CD4-positive, alpha-beta memory T cell (primary cell): Measurements from ENCODE around the gene CNTN2. TPM values are rescaled to one million over a fixed set of nuclear protein-coding genes. Genes with fewer than 3 reads are reported as not detected.

Experiments
- CTCF ChIA-PET: fragments of 350-600 bp; sonication (Branson Sonifier 250); formaldehyde crosslinking; loops from one replicate; lab custom pipeline; 2021; ENCODE audit warnings: inconsistent platforms; ENCODE audit not compliant: partially characterized antibody; lab: Charles Lee
- POLR2A ChIA-PET: fragments of 350-600 bp; sonication (Branson Sonifier 250); formaldehyde crosslinking; loops from one replicate; lab custom pipeline; 2021; ENCODE audit not compliant: partially characterized antibody; lab: Charles Lee
- DNase-seq, 5 donors: peaks; one replicate each; pipeline versions ENCODE4 v3.0.0 to v3.0.0-alpha.2; 2020 to 2022; ENCODE audit warnings: mixed read lengths in 1 of 5
- H3K27ac ChIP-seq: one replicate; pipeline ENCODE4 v1.7.0; 2013; ENCODE audit warnings: low read depth, low read length
- H3K27me3 ChIP-seq: 2 replicates; pipeline ENCODE4 v1.7.0; 2013; ENCODE audit warnings: mild to moderate bottlenecking, low read length, moderate library complexity; ENCODE audit not compliant: insufficient read depth
- H3K36me3 ChIP-seq: 2 replicates; pipeline ENCODE4 v1.7.0; 2013; ENCODE audit warnings: mild to moderate bottlenecking, low read length, moderate library complexity; ENCODE audit not compliant: insufficient read depth
- H3K4me1 ChIP-seq: 2 replicates; pipeline ENCODE4 v1.7.0; 2013; ENCODE audit warnings: mild to moderate bottlenecking, low read length, moderate library complexity; ENCODE audit not compliant: insufficient read depth
- H3K4me3 ChIP-seq, 2 donors: one replicate each; pipeline ENCODE4 v1.7.0; 2013; ENCODE audit warnings: low read length in 2 of 2, mild to moderate bottlenecking in 1 of 2
- H3K9me3 ChIP-seq, 2 donors: one replicate each; pipeline ENCODE4 v1.7.0; 2013; ENCODE audit warnings: low read length in 2 of 2, control low read depth in 1 of 2; ENCODE audit not compliant: control insufficient read depth in 1 of 2
- H3K27ac Mint-ChIP-seq, 7 donors: one replicate each; pipeline ENCODE4 v1.8.0; 2020 to 2021; ENCODE audit warnings: mixed read lengths in 7 of 7, mild to moderate bottlenecking in 6 of 7, inconsistent platforms in 3 of 7, moderate library complexity in 3 of 7
- H3K27me3 Mint-ChIP-seq, 2 donors: one replicate each; pipeline ENCODE4 v1.8.0; 2020 to 2021; ENCODE audit warnings: mixed read lengths in 2 of 2
- H3K36me3 Mint-ChIP-seq, 2 donors: one replicate each; pipeline ENCODE4 v1.8.0; 2020 to 2021; ENCODE audit warnings: mixed read lengths in 2 of 2, inconsistent platforms in 1 of 2, mild to moderate bottlenecking in 1 of 2
- H3K4me1 Mint-ChIP-seq, 4 donors: one replicate each; pipeline ENCODE4 v1.8.0; 2020 to 2021; ENCODE audit warnings: mixed read lengths in 4 of 4, mild to moderate bottlenecking in 1 of 4
- H3K4me3 Mint-ChIP-seq, 8 donors: one replicate each; pipeline ENCODE4 v1.8.0; 2020 to 2021; ENCODE audit warnings: mixed read lengths in 8 of 8, mild to moderate bottlenecking in 7 of 8, moderate library complexity in 6 of 8, inconsistent platforms in 3 of 8
- H3K9me3 Mint-ChIP-seq, 8 donors: one replicate each; pipeline ENCODE4 v1.8.0; 2020 to 2021; ENCODE audit warnings: mixed read lengths in 8 of 8, mild to moderate bottlenecking in 5 of 8, inconsistent platforms in 3 of 8, moderate library complexity in 1 of 8
- intact Hi-C: fragments of 100-400 bp; cut with micrococcal nuclease; formaldehyde crosslinking; loops from one replicate; pipeline ENCODE4 v1.15.1; 2023
- polyA plus RNA-seq, 2 donors: library from polyadenylated mRNA; unstranded; fragments of 300-500 nt; fragmentation: Illumina TruSeq; gene quantifications; one replicate each; pipeline ENCODE4 v1.2.3, GENCODE V29; 2021
- total RNA-seq, 2 experiments: library from RNA; stranded (reverse); gene quantifications; one replicate each; pipeline ENCODE4 v1.2.3, GENCODE V29; 2021

CNTN2 gene
- total and polyA plus RNA-seq, 4 experiments from 2014 or later = not detected

- H3K4me1 Mint-ChIP-seq = no peaks in the 10 kb centered on the region
- DNase-seq = no peak
- H3K36me3 Mint-ChIP-seq = peaks cover 0 to 4% of the 10 kb centered on the region in 2 donors
- peaks cover 0 to 10% (median 5%) of the 10 kb centered on the region in 8 donors for H3K9me3 Mint-ChIP-seq
- no peaks in the 10 kb centered on the region for H3K4me1 ChIP-seq
- no peak overlapping the region for H3K4me3 ChIP-seq
- H3K27me3 Mint-ChIP-seq = peaks cover 16 to 21% of the 10 kb centered on the region in 2 donors
- H3K4me3 Mint-ChIP-seq = no peak overlapping the region
- POLR2A ChIA-PET = no interaction called here
- H3K36me3 ChIP-seq = no peaks in the 10 kb centered on the region
- H3K27me3 ChIP-seq = no peaks in the 10 kb centered on the region
- H3K27ac ChIP-seq = no peak overlapping the region
- intact Hi-C loops = no loop called here
- CTCF ChIA-PET = interaction anchor here (1.5 kb wide), 1 partner anchor 7 kb away, joined by 3 read pairs; no protein-coding TSS in a partner anchor
- no peaks in the 10 kb centered on the region for H3K9me3 ChIP-seq
- no peak overlapping the region for H3K27ac Mint-ChIP-seq
Measured at GRCh38 chr1:205037539-205037938, 5.5 kb upstream of the CNTN2 start.

- intact Hi-C loops = no loop called here
- Mint-ChIP-seq H3K4me1 (no peaks in the 10 kb centered on the region), H3K4me3 (no peak overlapping the region), H3K27me3 (peaks cover 16 to 21% of the 10 kb centered on the region in 2 donors), H3K9me3 (peaks cover 0 to 10% (median 5%) of the 10 kb centered on the region in 8 donors), H3K36me3 (peaks cover 0 to 4% of the 10 kb centered on the region in 2 donors), H3K27ac (peak overlapping the region in 1 of 7 donors; percentile 50)
- no peak overlapping the region for H3K27ac ChIP-seq
- H3K27me3 ChIP-seq = no peaks in the 10 kb centered on the region
- H3K36me3 ChIP-seq = no peaks in the 10 kb centered on the region
- DNase-seq = no peak
- ChIA-PET POLR2A (no interaction called here), CTCF (interaction anchor here (1.5 kb wide), 1 partner anchor 8 kb away, joined by 3 read pairs; no protein-coding TSS in a partner anchor)
- no peak overlapping the region for H3K4me3 ChIP-seq
- H3K9me3 ChIP-seq = no peaks in the 10 kb centered on the region
- H3K4me1 ChIP-seq = no peaks in the 10 kb centered on the region
Measured at GRCh38 chr1:205038132-205038786, 4.8 kb upstream of the CNTN2 start.

- H3K27me3 ChIP-seq = no peaks in the 10 kb centered on the region
- Mint-ChIP-seq H3K27ac (no peak overlapping the region), H3K4me3 (no peak overlapping the region), H3K4me1 (no peaks in the 10 kb centered on the region), H3K36me3 (no peaks in the 10 kb centered on the region), H3K27me3 (peaks cover 20 to 38% of the 10 kb centered on the region in 2 donors), H3K9me3 (peaks cover 0 to 5% (median 0%) of the 10 kb centered on the region in 8 donors)
- no peaks in the 10 kb centered on the region for H3K4me1 ChIP-seq
- ChIA-PET CTCF (no interaction called here), POLR2A (no interaction called here)
- no peaks in the 10 kb centered on the region for H3K9me3 ChIP-seq
- no peaks in the 10 kb centered on the region for H3K36me3 ChIP-seq
- no peak overlapping the region for H3K4me3 ChIP-seq
- no peak overlapping the region for H3K27ac ChIP-seq
- intact Hi-C loops = no loop called here
- no peak for DNase-seq
Measured at GRCh38 chr1:205041001-205041715, 1.9 kb upstream of the CNTN2 start.

- CTCF ChIA-PET = interaction anchor here (1.1 kb wide), 1 partner anchor 20 kb away, joined by 3 read pairs; no protein-coding TSS in a partner anchor
Measured at GRCh38 chr1:205041998-205042910, 758 bp upstream of the CNTN2 start.

GRCh38 chr1:205043866-205044265 lies 854 bp downstream of the CNTN2 start:
- CTCF ChIA-PET = interaction anchor here (0.7 kb wide), 1 partner anchor 237 kb away, joined by 3 read pairs; no protein-coding TSS in a partner anchor
- intact Hi-C loops = no loop called here
- H3K27me3 Mint-ChIP-seq = peaks cover 19 to 51% of the 10 kb centered on the region in 2 donors

More at GRCh38 chr1:205041998-205042910, 758 bp upstream of the CNTN2 start:
- H3K4me1 Mint-ChIP-seq = no peaks in the 10 kb centered on the region
- no peaks in the 10 kb centered on the region for H3K4me1 ChIP-seq
- POLR2A ChIA-PET = no interaction called here
- H3K9me3 Mint-ChIP-seq = peaks cover 0 to under 1% (median 0%) of the 10 kb centered on the region in 8 donors
- H3K27me3 ChIP-seq = no peaks in the 10 kb centered on the region
- intact Hi-C loops = no loop called here
- DNase-seq = no peak
- no peak overlapping the region for H3K27ac Mint-ChIP-seq
- H3K36me3 Mint-ChIP-seq = no peaks in the 10 kb centered on the region
- H3K36me3 ChIP-seq = no peaks in the 10 kb centered on the region
- H3K27me3 Mint-ChIP-seq = peaks cover 19 to 44% of the 10 kb centered on the region in 2 donors
- no peak overlapping the region for H3K27ac ChIP-seq
- no peak overlapping the region for H3K4me3 ChIP-seq
- H3K9me3 ChIP-seq = no peaks in the 10 kb centered on the region
- H3K4me3 Mint-ChIP-seq = no peak overlapping the region

GRCh38 chr1:205044741-205045140 lies 1.7 kb downstream of the CNTN2 start:
- H3K36me3 ChIP-seq = no peaks in the 10 kb centered on the region
- no peak overlapping the region for H3K27ac ChIP-seq
- no peaks in the 10 kb centered on the region for H3K9me3 ChIP-seq
- Mint-ChIP-seq H3K36me3 (no peaks in the 10 kb centered on the region), H3K9me3 (no peaks in the 10 kb centered on the region), H3K27me3 (peaks cover 18 to 51% of the 10 kb centered on the region in 2 donors), H3K27ac (no peak overlapping the region), H3K4me1 (no peaks in the 10 kb centered on the region), H3K4me3 (no peak overlapping the region)
- CTCF ChIA-PET = no interaction called here
- POLR2A ChIA-PET = no interaction called here
- DNase-seq = no peak
- intact Hi-C loops = no loop called here
- no peaks in the 10 kb centered on the region for H3K4me1 ChIP-seq
- no peak overlapping the region for H3K4me3 ChIP-seq
- no peaks in the 10 kb centered on the region for H3K27me3 ChIP-seq

More at GRCh38 chr1:205043866-205044265, 854 bp downstream of the CNTN2 start:
- DNase-seq = no peak
- no peaks in the 10 kb centered on the region for H3K36me3 ChIP-seq
- Mint-ChIP-seq H3K4me1 (no peaks in the 10 kb centered on the region), H3K9me3 (no peaks in the 10 kb centered on the region), H3K36me3 (no peaks in the 10 kb centered on the region), H3K27ac (no peak overlapping the region), H3K4me3 (no peak overlapping the region)
- no peaks in the 10 kb centered on the region for H3K9me3 ChIP-seq
- POLR2A ChIA-PET = no interaction called here
- H3K4me3 ChIP-seq = no peak overlapping the region
- no peaks in the 10 kb centered on the region for H3K27me3 ChIP-seq
- H3K4me1 ChIP-seq = no peaks in the 10 kb centered on the region
- no peak overlapping the region for H3K27ac ChIP-seq
